Naive thymus-derived CD4-positive, alpha-beta T cell (primary cell): Measurements from ENCODE around the gene CUL9. TPM values are rescaled to one million over a fixed set of nuclear protein-coding genes. Genes with fewer than 3 reads are reported as not detected.

Source experiments
- ATAC-seq: fragments of 150-1000 bp; cut with Tn5 transposase; 2 replicates; pipeline ENCODE4 v1.10.0; 2021; ENCODE audit warnings: mild to moderate bottlenecking, moderate library complexity
- CTCF ChIA-PET: fragments of 350-600 bp; sonication (Branson Sonifier 250); formaldehyde crosslinking; loops from one replicate; lab custom pipeline; 2021; ENCODE audit warnings: antibody characterized with exemption; lab: Charles Lee
- POLR2A ChIA-PET: fragments of 350-600 bp; sonication (Branson Sonifier 250); formaldehyde crosslinking; loops from one replicate; lab custom pipeline; 2021; ENCODE audit warnings: antibody characterized with exemption, inconsistent platforms; lab: Charles Lee
- DNase-seq, 9 donors: peaks; one replicate each; pipeline versions ENCODE4 v3.0.0 to v3.0.0-alpha.2; 2020 to 2022; ENCODE audit warnings: mixed read lengths in 1 of 9
- H3K27ac ChIP-seq: one replicate; pipeline ENCODE4 v1.7.0; 2013; ENCODE audit warnings: mild to moderate bottlenecking, low read depth, low read length, moderate library complexity
- H3K27me3 ChIP-seq, 2 donors: one replicate each; pipeline ENCODE4 v1.7.0; 2013; ENCODE audit warnings: low read length in 2 of 2, mild to moderate bottlenecking in 2 of 2, moderate library complexity in 2 of 2; ENCODE audit not compliant: control insufficient read depth in 2 of 2, insufficient read depth in 2 of 2
- H3K36me3 ChIP-seq, 3 experiments: 1 replicate in 2 of 3; 2 replicates in 1 of 3; pipeline ENCODE4 v1.7.0; 2013; ENCODE audit warnings: low read length in 3 of 3, mild to moderate bottlenecking in 3 of 3, moderate library complexity in 1 of 3; ENCODE audit not compliant: insufficient read depth in 3 of 3, control insufficient read depth in 2 of 3
- H3K4me1 ChIP-seq, 2 donors: one replicate each; pipeline ENCODE4 v1.7.0; 2013; ENCODE audit warnings: low read length in 2 of 2, mild to moderate bottlenecking in 2 of 2, moderate library complexity in 1 of 2; ENCODE audit not compliant: control insufficient read depth in 2 of 2, insufficient read depth in 2 of 2
- H3K4me3 ChIP-seq: 2 replicates; pipeline ENCODE4 v1.7.0; 2013; ENCODE audit warnings: mild to moderate bottlenecking, low read length
- H3K9me3 ChIP-seq, 3 experiments: 1 replicate in 2 of 3; 2 replicates in 1 of 3; pipeline ENCODE4 v1.7.0; 2013; ENCODE audit warnings: low read length in 3 of 3; ENCODE audit not compliant: control insufficient read depth in 2 of 3
- H3K27ac Mint-ChIP-seq, 9 donors: one replicate each; pipeline ENCODE4 v1.8.0; 2020 to 2022; ENCODE audit warnings: mixed read lengths in 9 of 9, mild to moderate bottlenecking in 8 of 9, moderate library complexity in 5 of 9, inconsistent platforms in 2 of 9
- H3K27me3 Mint-ChIP-seq, 5 donors: one replicate each; pipeline ENCODE4 v1.8.0; 2021 to 2022; ENCODE audit warnings: mixed read lengths in 5 of 5, mild to moderate bottlenecking in 1 of 5
- H3K36me3 Mint-ChIP-seq, 5 donors: one replicate each; pipeline ENCODE4 v1.8.0; 2020 to 2022; ENCODE audit warnings: mixed read lengths in 5 of 5, mild to moderate bottlenecking in 3 of 5, inconsistent platforms in 1 of 5
- H3K4me1 Mint-ChIP-seq, 7 donors: one replicate each; pipeline ENCODE4 v1.8.0; 2020 to 2022; ENCODE audit warnings: mixed read lengths in 7 of 7, mild to moderate bottlenecking in 3 of 7, inconsistent platforms in 1 of 7
- H3K4me3 Mint-ChIP-seq, 10 donors: one replicate each; pipeline ENCODE4 v1.8.0; 2020 to 2022; ENCODE audit warnings: mild to moderate bottlenecking in 10 of 10, mixed read lengths in 10 of 10, moderate library complexity in 6 of 10, inconsistent platforms in 2 of 10
- H3K9me3 Mint-ChIP-seq, 11 donors: one replicate each; pipeline ENCODE4 v1.8.0; 2020 to 2022; ENCODE audit warnings: mixed read lengths in 11 of 11, mild to moderate bottlenecking in 4 of 11, inconsistent platforms in 1 of 11, moderate library complexity in 1 of 11
- intact Hi-C, 2 donors: fragments of 100-400 bp; cut with micrococcal nuclease; formaldehyde crosslinking; loops; one replicate each; pipeline ENCODE4 v1.15.1; 2023
- polyA plus RNA-seq, 2 donors: library from polyadenylated mRNA; unstranded; fragments of 300-500 nt; fragmentation: Illumina TruSeq; gene quantifications; one replicate each; pipeline ENCODE4 v1.2.3, GENCODE V29; 2021
- total RNA-seq, 6 experiments: library from RNA in 5 of 6; stranded (reverse) in 5 of 6; gene quantifications; 1 replicate in 5 of 6; 2 replicates in 1 of 6; pipeline ENCODE4 v1.2.3 and lab custom pipeline; 2021 to 2026

Gene CUL9
- total and polyA plus RNA-seq, 7 experiments from 2014 or later, result 12.3 to 123 (median 97.3) TPM

GRCh38 chr6:43149265-43149664 lies 32.7 kb upstream of the CUL9 start:
- Histone ChIP-seq H3K36me3 (no peaks in the 10 kb centered on the region), H3K4me3 (no peak overlapping the region), H3K27me3 (no peaks in the 10 kb centered on the region), H3K4me1 (no peaks in the 10 kb centered on the region), H3K9me3 (no peaks in the 10 kb centered on the region), H3K27ac (no peak overlapping the region)
- peaks cover 0 to 4% (median 0%) of the 10 kb centered on the region in 7 donors for H3K4me1 Mint-ChIP-seq
- ATAC-seq (no peak), DNase-seq (no peak)
- no peak overlapping the region for H3K27ac Mint-ChIP-seq
- no peak overlapping the region for H3K4me3 Mint-ChIP-seq
- no peaks in the 10 kb centered on the region for H3K9me3 Mint-ChIP-seq
- CTCF ChIA-PET, result interaction anchor here (0.5 kb wide), 1 partner anchor 431 kb away, joined by 4 read pairs; no protein-coding TSS in a partner anchor
- intact Hi-C loops, result no loop called here
- POLR2A ChIA-PET, result interaction anchor here (0.6 kb wide), 1 partner anchor 230 kb away, joined by 3 read pairs; no protein-coding TSS in a partner anchor
- no peaks in the 10 kb centered on the region for H3K27me3 Mint-ChIP-seq
- H3K36me3 Mint-ChIP-seq, result no peaks in the 10 kb centered on the region

GRCh38 chr6:43150051-43150751 lies 31.8 kb upstream of the CUL9 start:
- POLR2A ChIA-PET, result no interaction called here
- Mint-ChIP-seq H3K4me1 (peaks cover 0 to 4% (median 0%) of the 10 kb centered on the region in 7 donors), H3K36me3 (no peaks in the 10 kb centered on the region), H3K27me3 (no peaks in the 10 kb centered on the region), H3K27ac (no peak overlapping the region), H3K4me3 (no peak overlapping the region), H3K9me3 (no peaks in the 10 kb centered on the region)
- CTCF ChIA-PET, result interaction anchor here (0.6 kb wide), 1 partner anchor 561 kb away, joined by 3 read pairs; no protein-coding TSS in a partner anchor
- no peak for DNase-seq
- no peaks in the 10 kb centered on the region for H3K27me3 ChIP-seq
- H3K4me3 ChIP-seq, result no peak overlapping the region
- no peaks in the 10 kb centered on the region for H3K4me1 ChIP-seq
- no peak overlapping the region for H3K27ac ChIP-seq
- intact Hi-C loops, result no loop called here
- no peak for ATAC-seq
- no peaks in the 10 kb centered on the region for H3K9me3 ChIP-seq
- H3K36me3 ChIP-seq, result no peaks in the 10 kb centered on the region

- ChIA-PET CTCF (no interaction called here), POLR2A (interaction anchor here (0.6 kb wide), 1 partner anchor 121 kb away, joined by 5 read pairs; no protein-coding TSS in a partner anchor)
- no peak overlapping the region for H3K27ac Mint-ChIP-seq
- intact Hi-C loops, result no loop called here
- no peak overlapping the region for H3K4me3 Mint-ChIP-seq
- no peaks in the 10 kb centered on the region for H3K4me1 ChIP-seq
- H3K4me1 Mint-ChIP-seq, result peaks cover 0 to 3% (median 0%) of the 10 kb centered on the region in 7 donors
- ATAC-seq, result no peak
- DNase-seq, result no peak
- H3K27me3 ChIP-seq, result no peaks in the 10 kb centered on the region
- no peak overlapping the region for H3K4me3 ChIP-seq
- no peaks in the 10 kb centered on the region for H3K36me3 Mint-ChIP-seq
- peaks cover 0 to 3% (median 0%) of the 10 kb centered on the region in 5 donors for H3K27me3 Mint-ChIP-seq
- no peaks in the 10 kb centered on the region for H3K36me3 ChIP-seq
- no peaks in the 10 kb centered on the region for H3K9me3 Mint-ChIP-seq
- H3K27ac ChIP-seq, result no peak overlapping the region
- H3K9me3 ChIP-seq, result no peaks in the 10 kb centered on the region
These were observed 22.4 kb upstream of the CUL9 start for GRCh38 chr6:43159599-43159998.

- intact Hi-C loops, result no loop called here
- no peaks in the 10 kb centered on the region for H3K27me3 ChIP-seq
- no peak overlapping the region for H3K4me3 Mint-ChIP-seq
- H3K27me3 Mint-ChIP-seq, result peaks cover 0 to 9% (median 0%) of the 10 kb centered on the region in 5 donors
- no peak overlapping the region for H3K4me3 ChIP-seq
- H3K4me1 ChIP-seq, result no peaks in the 10 kb centered on the region
- ATAC-seq (no peak), DNase-seq (no peak)
- POLR2A ChIA-PET, result no interaction called here
- peaks cover 0 to 2% (median 0%) of the 10 kb centered on the region in 7 donors for H3K4me1 Mint-ChIP-seq
- no peaks in the 10 kb centered on the region for H3K9me3 ChIP-seq
- H3K36me3 ChIP-seq, result no peaks in the 10 kb centered on the region
- CTCF ChIA-PET, result interaction anchor here (1.1 kb wide), 1 partner anchor 10 kb away, joined by 6 read pairs; no protein-coding TSS in a partner anchor
- no peak overlapping the region for H3K27ac ChIP-seq
- no peak overlapping the region for H3K27ac Mint-ChIP-seq
- H3K36me3 Mint-ChIP-seq, result no peaks in the 10 kb centered on the region
- no peaks in the 10 kb centered on the region for H3K9me3 Mint-ChIP-seq
These were observed 18.1 kb upstream of the CUL9 start for GRCh38 chr6:43163899-43164298.

- POLR2A ChIA-PET, result interaction anchor here (0.8 to 4.9 kb wide), 4 partner anchors 12 to 116 kb away, joined by 3 to 21 read pairs (median 6); partner anchors contain the start of genes CUL7 and CUL9
- H3K9me3 Mint-ChIP-seq, result no peaks in the 10 kb centered on the region
- intact Hi-C loops, result loop anchor here (2.0 to 5.0 kb wide), 14 partner anchors 14 to 1383 kb away; partner anchors contain the start of genes BICRAL (in 2 of the 2), POLR1C (in 2 of the 2), YIPF3 (in 2 of the 2) and GTPBP2 (in 1 of the 2)
These were observed 11.5 kb upstream of the CUL9 start for GRCh38 chr6:43170417-43170930.

GRCh38 chr6:43170931-43171706 lies 10.9 kb upstream of the CUL9 start, which contains the start of gene SRF:
Gene SRF (plus strand): TSS chr6:43171269. CDS start chr6:43171657, 388 bp downstream.
- POLR2A ChIA-PET, result interaction anchor here (0.6 to 4.9 kb wide), 9 partner anchors 9 to 242 kb away, joined by 3 to 21 read pairs (median 6); partner anchors contain the start of genes CNPY3, CUL9, DNPH1 and KLHDC3
- Mint-ChIP-seq H3K27ac (peak within 1 kb of the TSS; percentile 92 to 98 (median 96)), H3K9me3 (no peaks in the 10 kb centered on the region), H3K4me3 (peak within 1 kb of the TSS; percentile 85 to 99 (median 96)), H3K27me3 (peaks cover 0 to 2% (median 0%) of the 10 kb centered on the region in 5 donors), H3K36me3 (peaks cover 0 to 13% (median 0%) of the 10 kb centered on the region in 5 donors), H3K4me1 (peaks cover 33 to 48% (median 40%) of the 10 kb centered on the region in 7 donors)
- CTCF ChIA-PET, result interaction anchor here (0.6 kb wide), 1 partner anchor 40 kb away, joined by 3 read pairs; no protein-coding TSS in a partner anchor
- intact Hi-C loops, result loop anchor here (1.0 to 5.0 kb wide), 29 partner anchors 14 to 1384 kb away; partner anchors contain the start of genes ABCC10 (in 2 of the 2), BICRAL (in 2 of the 2), CNPY3 (in 2 of the 2) and GTPBP2 (in 2 of the 2)
- ATAC-seq (peak; percentile 87), DNase-seq (peak; percentile 92 to 99 (median 98))
- Histone ChIP-seq H3K27ac (peak within 1 kb of the TSS; percentile 73), H3K4me3 (peak within 1 kb of the TSS; percentile 76), H3K27me3 (no peaks in the 10 kb centered on the region), H3K4me1 (peaks cover 26 to 29% of the 10 kb centered on the region in 2 donors), H3K9me3 (no peaks in the 10 kb centered on the region), H3K36me3 (peaks cover 0 to 19% (median 9%) of the 10 kb centered on the region in 3 experiments)

More at GRCh38 chr6:43170417-43170930, 11.5 kb upstream of the CUL9 start:
- Histone ChIP-seq H3K4me3 (peak overlapping the region; percentile 76), H3K27me3 (no peaks in the 10 kb centered on the region), H3K27ac (peak overlapping the region; percentile 73), H3K4me1 (peaks cover 26 to 29% of the 10 kb centered on the region in 2 donors), H3K36me3 (peaks cover 0 to 13% (median 6%) of the 10 kb centered on the region in 3 experiments), H3K9me3 (no peaks in the 10 kb centered on the region)
- ATAC-seq, result no peak
- no peak for DNase-seq
- H3K27me3 Mint-ChIP-seq, result peaks cover 0 to 4% (median 0%) of the 10 kb centered on the region in 5 donors
- peak overlapping the region; percentile 86 to 97 (median 95) for H3K27ac Mint-ChIP-seq
- peak overlapping the region; percentile 85 to 96 (median 90) for H3K4me3 Mint-ChIP-seq
- peaks cover 0 to 11% (median 0%) of the 10 kb centered on the region in 5 donors for H3K36me3 Mint-ChIP-seq
- CTCF ChIA-PET, result interaction anchor here (0.6 kb wide), 1 partner anchor 41 kb away, joined by 3 read pairs; no protein-coding TSS in a partner anchor
- H3K4me1 Mint-ChIP-seq, result peaks cover 30 to 41% (median 39%) of the 10 kb centered on the region in 7 donors
